HG03565 (cell line): ENCODE measurements around the gene SH3BGRL3.
"Not testable (repeated sequence)": the region's sequence is repeated elsewhere in the genome, so short reads cannot be mapped to it uniquely, and the experiment has no call there.

Source experiments
- ATAC-seq: cut with Tn5 transposase; IDR thresholded peaks from one replicate; pipeline ENCODE4 v1.9.1; 2021; ENCODE audit warnings: mild to moderate bottlenecking, moderate library complexity; ENCODE audit not compliant: unreplicated experiment

Gene SH3BGRL3

DNA sequence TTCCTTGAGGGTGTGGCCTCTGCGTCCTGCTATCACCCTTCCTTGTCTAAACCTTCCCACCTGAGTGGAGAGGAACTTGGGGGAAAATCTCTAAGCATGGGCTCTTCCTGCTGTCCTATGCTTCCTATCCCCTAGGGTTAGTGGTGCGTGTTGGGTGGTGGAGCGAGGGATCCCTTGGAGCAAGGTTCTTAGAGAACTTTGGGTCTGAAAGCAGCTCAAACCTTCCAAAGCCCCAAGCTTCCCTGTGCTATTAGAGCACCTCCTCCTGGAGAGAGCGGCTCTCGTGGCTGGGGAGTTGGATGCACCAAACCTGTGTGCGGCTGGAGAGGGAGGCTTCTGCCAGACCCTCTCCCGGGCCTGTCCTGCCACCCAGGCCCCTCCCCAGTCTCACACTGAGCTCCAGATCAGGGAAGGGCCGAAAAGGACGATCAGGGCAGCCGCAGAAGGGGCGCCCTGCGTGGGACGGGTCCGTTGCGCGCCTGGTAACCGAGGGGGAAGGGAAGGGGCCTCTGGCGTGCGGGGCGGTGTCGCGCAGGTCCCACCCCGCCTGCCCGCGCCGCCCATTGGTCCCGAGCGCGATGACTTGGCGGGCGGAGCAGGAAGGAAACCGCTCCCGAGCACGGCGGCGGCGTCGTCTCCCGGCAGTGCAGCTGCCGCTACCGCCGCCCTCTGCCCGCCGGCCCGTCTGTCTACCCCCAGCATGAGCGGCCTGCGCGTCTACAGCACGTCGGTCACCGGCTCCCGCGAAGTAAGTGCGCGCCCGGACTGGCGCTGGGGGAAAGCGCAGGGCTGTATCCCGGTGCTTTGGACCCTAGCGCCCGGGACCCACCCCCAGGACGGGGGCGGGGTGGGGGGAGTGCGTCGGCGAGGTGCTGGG, at the start of gene SH3BGRL3:
TSS of gene SH3BGRL3 (plus strand) at position 631 of the 877 bp plus-strand sequence. CDS start at position 701, 70 bp downstream.
- ATAC-seq, result no peak

DNA sequence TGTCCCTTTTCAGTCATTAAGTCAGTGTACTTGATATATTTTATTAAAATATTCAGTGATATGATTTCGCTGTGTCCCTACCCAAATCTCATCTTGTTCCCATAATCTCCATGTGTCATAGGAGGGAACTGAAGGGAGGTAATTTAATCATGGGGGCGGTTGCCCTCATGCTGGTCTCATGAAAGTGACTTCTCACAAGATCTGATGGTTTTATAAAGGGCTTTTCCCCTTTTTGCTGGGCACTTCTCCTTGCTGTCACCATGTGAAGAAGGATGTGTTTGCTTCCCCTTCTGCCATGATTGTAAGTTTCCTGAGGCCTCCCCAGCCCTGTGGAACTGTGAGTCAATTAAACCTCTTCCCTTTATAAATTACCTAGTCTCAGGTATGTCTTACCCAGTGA, 49.2 kb upstream of the SH3BGRL3 start:
- ATAC-seq, result not testable (repeated sequence)

DNA sequence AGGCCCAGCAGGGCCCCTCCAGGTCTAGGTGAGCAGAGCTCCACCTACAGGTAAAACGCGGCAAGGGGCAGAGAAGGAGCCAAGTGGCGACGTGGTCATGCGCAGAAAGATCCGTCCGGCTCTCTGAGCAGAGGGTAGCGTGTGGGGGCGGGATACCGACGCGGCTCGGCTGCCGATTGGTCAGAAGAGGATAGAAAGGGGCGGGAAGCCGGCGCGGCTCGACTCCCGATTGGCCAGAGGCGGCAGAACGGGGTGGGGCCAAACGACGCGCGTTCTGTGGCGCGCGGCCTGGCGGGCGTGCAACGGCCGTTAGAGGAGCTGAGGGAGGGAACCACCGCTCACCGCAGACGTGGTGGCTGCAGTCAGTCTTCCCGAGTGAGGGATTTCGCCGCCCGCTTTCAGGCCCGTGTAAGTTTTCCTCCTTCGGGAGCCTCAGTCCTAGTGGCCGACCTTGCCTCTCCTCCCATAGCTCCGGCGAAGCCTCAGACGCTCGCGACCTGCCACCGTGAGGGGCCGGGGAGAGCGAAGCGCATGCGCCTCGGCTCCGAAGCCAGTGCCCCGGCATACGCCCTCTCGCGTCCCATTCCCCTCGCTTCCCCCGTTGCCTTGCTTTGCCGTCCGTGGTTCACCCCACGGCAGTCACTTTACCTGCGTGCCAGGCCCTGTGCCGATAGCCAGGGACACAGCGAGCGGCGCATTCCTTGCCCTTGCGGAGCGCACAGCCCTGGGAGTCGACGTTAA, 45.8 kb upstream of the SH3BGRL3 start, which contains the start of gene CEP85:
TSS of gene CEP85 (plus strand) at position 298 of the 741 bp plus-strand sequence. CDS start 5,584 bp downstream, outside the sequence.
- ATAC-seq, result peak; percentile 81

GRCh38 chr1:26234644-26235370, 45.1 kb upstream of the SH3BGRL3 start:
- ATAC-seq, result no peak

DNA sequence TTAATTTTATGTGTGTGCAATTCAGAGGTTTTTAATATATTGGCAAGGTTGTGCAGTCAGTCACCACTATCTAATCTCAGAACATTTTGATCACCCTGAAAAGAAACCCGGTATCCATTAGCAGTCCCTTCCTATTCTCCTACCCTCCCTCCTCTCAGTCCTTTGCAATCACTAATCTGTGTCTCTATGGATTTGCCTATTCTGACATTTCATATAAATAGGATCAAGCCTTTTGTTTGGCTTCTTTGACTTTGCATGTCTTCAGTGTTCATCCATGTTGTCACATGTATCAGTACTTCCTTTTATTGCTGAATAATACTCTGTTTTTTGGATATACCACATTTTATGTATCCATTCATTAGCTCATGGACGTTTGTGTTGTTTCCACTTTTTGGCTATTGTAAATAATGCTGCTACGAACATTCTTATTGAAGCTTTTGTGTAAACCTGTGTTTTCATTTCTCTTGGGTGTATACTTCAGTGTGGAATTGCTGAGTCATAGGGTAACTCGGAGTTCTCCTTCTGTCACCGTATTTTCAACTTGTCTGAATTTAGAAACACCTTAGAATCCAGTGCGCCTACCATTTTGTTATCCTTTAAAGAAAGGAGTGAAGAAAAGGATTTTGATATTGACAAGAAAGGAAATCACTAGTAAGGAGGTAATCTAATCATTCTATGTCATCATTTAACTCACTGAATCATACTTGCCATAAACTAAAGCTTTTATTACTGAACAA, 42.5 kb upstream of the SH3BGRL3 start:
- no peak for ATAC-seq

DNA sequence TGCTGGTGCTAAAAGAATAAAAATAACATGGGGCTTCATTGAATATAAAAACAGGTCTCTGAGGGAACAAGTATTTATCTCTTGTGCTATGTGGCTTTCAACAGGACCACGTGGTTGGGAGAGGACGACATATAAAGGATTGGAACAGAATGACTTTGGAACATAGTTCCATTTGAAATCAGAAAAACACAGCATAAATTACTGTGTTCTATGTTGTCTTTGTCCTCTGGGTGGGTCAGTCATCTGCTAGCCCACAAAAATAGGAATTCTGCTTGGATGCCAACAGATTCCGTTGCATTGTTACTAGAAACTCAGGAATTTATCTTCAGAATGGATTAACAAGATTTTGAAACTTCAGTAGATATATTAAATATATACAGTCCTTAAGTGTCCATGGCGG, 40.0 kb upstream of the SH3BGRL3 start:
- ATAC-seq, result no peak

DNA sequence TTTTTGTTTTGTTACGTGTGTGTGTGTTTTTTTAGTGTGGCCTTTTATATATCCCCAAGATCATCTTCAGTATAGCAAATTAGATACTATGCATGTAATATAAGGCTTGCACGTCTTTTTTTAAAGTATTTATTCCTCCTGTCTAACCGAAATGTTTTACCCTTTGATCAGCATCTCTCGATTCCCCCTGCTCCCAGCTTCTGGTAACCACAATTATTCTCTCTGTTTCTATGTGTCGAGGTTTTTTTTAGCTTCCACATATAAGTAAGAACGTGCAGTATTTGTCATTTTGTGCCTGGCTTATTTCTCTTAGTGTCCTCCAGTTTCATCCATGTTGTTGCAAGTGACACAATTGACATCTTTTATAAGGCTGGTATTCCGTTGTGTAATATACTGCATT, 27.2 kb upstream of the SH3BGRL3 start:
- ATAC-seq, result no peak

- ATAC-seq, result no peak
Observed at GRCh38 chr1:26254404-26254803, 25.5 kb upstream of the SH3BGRL3 start.

DNA sequence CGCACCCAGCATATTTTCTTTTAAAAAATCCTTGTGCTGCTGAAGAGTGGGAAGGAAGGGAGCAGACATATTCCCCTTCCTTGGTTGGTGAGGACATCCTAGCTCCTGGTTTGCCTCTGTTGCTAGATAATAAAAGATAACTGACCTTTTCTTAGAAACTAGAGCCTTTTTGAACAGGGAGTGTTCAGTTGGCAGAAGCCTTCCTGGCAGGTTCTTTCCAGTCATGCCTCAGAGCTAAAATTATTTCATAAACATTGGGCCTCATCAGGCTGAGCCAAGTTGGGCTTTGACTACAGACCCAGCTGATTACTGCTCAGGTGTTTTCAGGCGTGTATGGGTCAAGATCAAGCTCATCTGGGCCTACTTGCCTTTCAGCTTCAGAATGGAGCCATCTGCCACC, 22.7 kb upstream of the SH3BGRL3 start:
- no peak for ATAC-seq

DNA sequence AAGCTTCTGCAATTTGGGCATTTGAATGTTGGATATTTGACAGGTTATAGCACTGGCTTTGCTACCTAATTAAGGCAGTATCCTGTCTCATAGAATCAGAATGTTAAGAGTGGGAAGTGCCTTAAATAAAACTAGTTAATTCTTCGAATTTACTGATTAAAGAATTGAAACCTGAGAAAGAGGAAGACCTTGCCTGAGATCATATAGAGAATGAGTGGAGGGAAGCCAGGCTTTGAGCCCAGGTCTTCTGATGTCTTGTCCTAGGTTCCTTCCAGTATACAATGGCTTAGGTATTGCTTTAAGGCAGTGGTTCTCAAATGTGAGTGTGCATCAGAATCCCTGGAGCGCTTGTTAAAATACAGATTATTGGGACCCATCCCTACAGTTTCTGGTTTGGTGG, 20.9 kb upstream of the SH3BGRL3 start:
- ATAC-seq, result no peak

DNA sequence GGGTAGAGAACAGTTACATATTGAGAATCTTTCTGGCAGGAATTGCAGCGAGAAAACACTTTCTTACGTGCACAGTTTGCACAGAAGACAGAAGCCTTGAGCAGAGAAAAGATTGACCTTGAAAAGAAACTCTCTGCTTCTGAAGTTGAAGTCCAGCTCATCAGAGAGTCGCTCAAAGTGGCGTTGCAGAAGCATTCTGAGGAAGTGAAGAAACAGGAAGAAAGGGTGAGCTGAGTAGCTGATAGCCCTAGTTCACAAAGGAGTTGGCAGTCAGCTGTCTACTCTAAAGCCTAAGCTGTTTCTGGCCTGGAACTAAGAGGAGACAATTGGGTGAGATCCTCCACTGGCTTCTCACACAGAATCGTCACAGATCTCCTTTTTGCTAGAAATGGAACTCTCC, 20.3 kb upstream of the SH3BGRL3 start:
- no peak for ATAC-seq

DNA sequence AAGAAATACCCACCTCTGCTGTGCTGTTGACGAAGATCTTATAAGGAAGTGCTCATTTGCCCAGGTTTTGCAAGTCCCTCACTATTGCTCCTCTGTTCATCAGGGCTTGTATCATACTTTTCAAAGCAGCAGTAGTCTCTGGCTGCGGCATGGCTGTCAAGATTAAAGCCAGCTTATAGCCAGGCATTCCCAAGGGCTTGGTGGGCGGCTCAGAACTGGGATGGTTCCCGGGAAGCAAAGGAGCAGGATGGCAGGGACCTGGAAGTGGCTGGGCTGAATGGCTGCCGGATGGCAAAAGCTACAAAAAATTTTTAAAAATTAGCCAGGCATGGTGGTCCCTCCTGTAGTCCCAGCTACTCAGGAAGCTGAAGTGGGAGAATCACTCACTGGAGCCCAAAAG, 16.7 kb upstream of the SH3BGRL3 start:
- no peak for ATAC-seq

DNA sequence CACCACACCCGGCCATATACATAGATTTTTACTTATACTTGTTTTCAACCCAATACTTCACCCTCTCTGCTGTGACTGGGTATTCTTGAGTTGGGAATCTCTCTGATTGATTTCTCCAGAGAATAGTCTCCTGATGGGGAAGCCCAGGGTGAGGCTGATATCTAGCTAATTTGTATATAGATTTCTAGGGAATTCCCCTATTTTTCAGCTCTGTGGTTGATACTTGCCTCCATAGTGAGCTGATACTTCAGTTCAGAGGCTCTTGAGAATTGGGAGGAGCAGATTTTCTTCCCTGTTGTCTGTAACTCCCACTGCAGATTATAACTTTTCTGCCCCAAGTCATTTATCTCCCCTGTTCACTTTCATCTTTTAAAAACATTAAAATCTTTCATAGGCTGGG, 14.5 kb upstream of the SH3BGRL3 start:
- ATAC-seq, result no peak

- ATAC-seq, result no peak
Observed at GRCh38 chr1:26268290-26269197, 11.3 kb upstream of the SH3BGRL3 start.

GRCh38 chr1:26269198-26269550, 10.7 kb upstream of the SH3BGRL3 start:
- ATAC-seq, result no peak

DNA sequence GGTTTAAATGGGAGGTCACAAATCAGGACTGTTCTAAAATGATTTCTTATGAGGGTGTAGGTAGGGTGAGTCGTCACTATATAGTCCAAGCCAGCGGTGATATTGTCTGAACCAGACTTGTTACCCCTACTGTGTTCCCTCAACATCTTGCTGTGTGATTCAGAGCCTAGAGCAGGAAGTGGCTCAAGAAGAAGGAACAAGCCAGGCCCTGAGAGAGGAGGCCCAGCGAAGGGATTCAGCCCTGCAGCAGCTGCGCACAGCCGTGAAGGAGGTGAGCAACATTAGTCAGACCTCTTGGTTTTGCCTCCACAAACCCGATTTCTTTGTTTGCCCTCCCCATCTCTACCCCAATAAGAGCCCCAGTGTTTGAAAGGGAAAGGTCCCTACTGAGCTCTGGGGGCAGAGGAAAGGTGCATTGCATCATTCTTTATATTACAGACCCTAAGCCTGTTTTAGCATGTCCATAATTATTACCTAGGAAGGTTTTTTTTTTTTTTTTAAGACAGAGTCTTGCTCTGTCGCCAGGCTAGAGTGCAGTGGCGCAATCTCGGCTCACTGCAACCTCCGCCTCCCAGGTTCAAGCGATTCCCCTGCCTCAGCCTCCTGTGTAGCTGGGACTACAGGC, 5.0 kb upstream of the SH3BGRL3 start:
- ATAC-seq, result no peak

DNA sequence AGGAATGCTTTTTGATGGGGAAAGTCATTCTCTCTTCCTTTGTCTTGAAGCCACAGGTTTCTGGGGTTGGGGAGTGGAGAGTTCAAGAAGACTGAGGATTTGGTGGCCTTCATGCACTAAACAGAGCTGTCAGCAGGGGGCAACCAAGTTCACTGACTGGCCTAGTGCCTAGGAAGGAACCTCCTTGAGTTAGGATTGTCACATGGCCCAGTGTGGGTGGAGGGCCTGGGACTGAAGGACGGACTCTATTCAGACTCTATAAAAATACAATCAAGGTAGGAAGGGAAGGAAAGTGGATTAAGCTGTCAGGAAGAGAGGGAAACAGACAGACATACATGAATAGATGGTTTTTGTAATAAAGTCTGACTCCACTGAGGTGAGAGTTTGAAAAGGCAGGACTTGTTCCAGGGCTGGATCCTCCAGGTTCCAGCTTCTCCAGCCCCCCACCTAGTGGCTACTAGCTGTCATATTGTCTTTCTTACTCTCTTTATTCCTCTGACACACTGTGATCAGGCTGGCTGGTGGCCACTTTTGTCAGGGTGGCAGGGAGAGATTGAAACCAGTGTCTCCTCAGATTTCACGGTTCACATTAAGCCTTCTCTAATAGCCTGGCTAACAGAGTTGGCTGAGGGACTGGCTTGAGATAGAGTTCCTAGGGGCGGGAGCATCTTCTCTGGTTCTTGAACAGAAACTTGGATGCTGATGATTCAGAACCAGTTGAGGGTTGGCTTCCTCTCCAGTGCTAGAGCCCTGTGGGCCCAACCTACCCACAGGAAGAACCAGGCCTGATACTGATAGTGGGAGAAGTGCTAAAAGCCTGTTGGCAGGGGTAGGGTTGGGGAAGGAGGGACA, 4.1 kb upstream of the SH3BGRL3 start:
- ATAC-seq, result no peak

DNA sequence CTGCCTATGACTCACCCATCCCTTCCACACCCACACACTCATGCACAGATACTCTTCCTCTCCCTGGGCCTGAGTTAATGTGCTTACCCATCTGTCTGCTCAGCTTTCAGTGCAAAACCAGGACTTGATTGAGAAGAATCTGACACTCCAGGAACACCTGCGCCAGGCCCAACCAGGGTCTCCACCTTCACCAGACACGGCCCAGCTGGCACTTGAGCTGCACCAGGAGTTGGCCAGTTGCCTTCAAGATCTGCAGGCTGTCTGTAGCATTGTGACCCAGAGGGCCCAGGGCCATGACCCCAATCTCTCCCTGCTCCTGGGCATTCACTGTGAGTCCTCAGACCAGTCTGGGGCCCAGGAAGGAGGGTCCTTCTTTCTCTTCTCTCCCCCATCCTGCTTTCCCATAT, 3.5 kb upstream of the SH3BGRL3 start:
- no peak for ATAC-seq
